Type B pancreatic cell (in vitro differentiated cells): ENCODE results near the gene GADD45G. TPM values are rescaled to one million over a fixed set of nuclear protein-coding genes. Genes with fewer than 3 reads are reported as not detected.

Experiments
- DNase-seq: peaks from one replicate; pipeline ENCODE4 v3.0.0; 2021; ENCODE audit warnings: mixed read lengths; ENCODE audit not compliant: unreplicated experiment; ENCODE audit errors: extremely low spot score
- H3K27ac Mint-ChIP-seq: 2 replicates; pipeline ENCODE4 v1.8.0; 2021; ENCODE audit warnings: mild to moderate bottlenecking, mixed read lengths
- H3K27me3 Mint-ChIP-seq: 2 replicates; pipeline ENCODE4 v1.8.0; 2021; ENCODE audit warnings: mixed read lengths
- H3K36me3 Mint-ChIP-seq: 2 replicates; pipeline ENCODE4 v1.8.0; 2021; ENCODE audit warnings: mixed read lengths
- H3K4me1 Mint-ChIP-seq: one replicate; pipeline ENCODE4 v1.8.0; 2021; ENCODE audit warnings: mixed read lengths; ENCODE audit not compliant: unreplicated experiment
- H3K4me3 Mint-ChIP-seq: 2 replicates; pipeline ENCODE4 v1.8.0; 2021; ENCODE audit warnings: mild to moderate bottlenecking, mixed read lengths
- H3K9me3 Mint-ChIP-seq: 2 replicates; pipeline ENCODE4 v1.8.0; 2021; ENCODE audit warnings: mixed read lengths
- CTCF ChIP-seq: fragments of 200-600 bp; sonication (generic); conservative IDR thresholded peaks from 2 replicates; pipeline ENCODE4 v1.5.0; 2021; ENCODE audit warnings: antibody characterized with exemption, mild to moderate bottlenecking
- total RNA-seq: library from RNA; stranded (reverse); gene quantifications from 2 replicates; pipeline ENCODE4 v1.2.1, GENCODE V29; 2021; ENCODE audit warnings: low replicate concordance

Gene GADD45G
- total RNA-seq, 1 donor from 2014 or later = 12.2 TPM

- Mint-ChIP-seq H3K27me3 (peaks cover 16% of the 10 kb centered on the region), H3K4me3 (no peak overlapping the region), H3K36me3 (no peaks in the 10 kb centered on the region), H3K4me1 (peaks cover 14% of the 10 kb centered on the region), H3K9me3 (peaks cover 4% of the 10 kb centered on the region), H3K27ac (no peak overlapping the region)
- no peak for TF ChIP-seq CTCF
- DNase-seq = no peak
Observed at GRCh38 chr9:89609426-89610006, 4.7 kb downstream of the GADD45G start.

GRCh38 chr9:89610391-89610925 lies 5.6 kb downstream of the GADD45G start:
- Mint-ChIP-seq H3K4me1 (peaks cover 14% of the 10 kb centered on the region), H3K36me3 (no peaks in the 10 kb centered on the region), H3K27ac (no peak overlapping the region), H3K27me3 (peaks cover 16% of the 10 kb centered on the region), H3K9me3 (peaks cover 4% of the 10 kb centered on the region), H3K4me3 (no peak overlapping the region)
- DNase-seq = no peak
- no peak for TF ChIP-seq CTCF

- H3K36me3 Mint-ChIP-seq = no peaks in the 10 kb centered on the region
- peaks cover 4% of the 10 kb centered on the region for H3K9me3 Mint-ChIP-seq
- H3K27ac Mint-ChIP-seq = no peak overlapping the region
- peaks cover 12% of the 10 kb centered on the region for H3K4me1 Mint-ChIP-seq
- no peak for DNase-seq
- TF ChIP-seq CTCF = no peak
- H3K27me3 Mint-ChIP-seq = peaks cover 13% of the 10 kb centered on the region
- no peak overlapping the region for H3K4me3 Mint-ChIP-seq
Observed at GRCh38 chr9:89611425-89611824, 6.6 kb downstream of the GADD45G start.

- no peak for TF ChIP-seq CTCF
- Mint-ChIP-seq H3K27ac (no peak overlapping the region), H3K36me3 (no peaks in the 10 kb centered on the region), H3K4me1 (no peaks in the 10 kb centered on the region), H3K27me3 (peaks cover 12% of the 10 kb centered on the region), H3K9me3 (peaks cover 4% of the 10 kb centered on the region), H3K4me3 (no peak overlapping the region)
- DNase-seq = no peak
Observed at GRCh38 chr9:89612566-89613278, 7.9 kb downstream of the GADD45G start.

- Mint-ChIP-seq H3K36me3 (no peaks in the 10 kb centered on the region), H3K27me3 (peaks cover 9% of the 10 kb centered on the region), H3K4me3 (no peak overlapping the region), H3K27ac (no peak overlapping the region), H3K9me3 (peaks cover 4% of the 10 kb centered on the region), H3K4me1 (no peaks in the 10 kb centered on the region)
- no peak for TF ChIP-seq CTCF
- DNase-seq = no peak
Observed at GRCh38 chr9:89613912-89614892, 9.4 kb downstream of the GADD45G start.
